WTC11 (cell line): ENCODE results near the gene HPGD. TPM values are rescaled to one million over a fixed set of nuclear protein-coding genes. Genes with fewer than 3 reads are reported as not detected.

Source experiments
- ATAC-seq: fragments of 200-7000 bp; cut with Tn5 transposase; 2 replicates; pipeline ENCODE4 v1.10.0; 2021; ENCODE audit warnings: mild to moderate bottlenecking, moderate library complexity
- CTCF ChIA-PET: fragments of 300-600 bp; sonication (Branson Sonifier 250); formaldehyde crosslinking; loops from one replicate; lab custom pipeline; 2021; ENCODE audit warnings: antibody characterized with exemption; lab: Charles Lee
- POLR2A ChIA-PET: fragments of 350-600 bp; sonication (Branson Sonifier 250); formaldehyde crosslinking; loops from one replicate; lab custom pipeline; 2021; ENCODE audit warnings: antibody characterized with exemption; lab: Charles Lee
- DNase-seq: peaks from one replicate; pipeline ENCODE4 v3.0.0; 2021; ENCODE audit warnings: low spot score
- H3K27ac Mint-ChIP-seq: 2 replicates; pipeline ENCODE4 v1.8.0; 2021; ENCODE audit warnings: mixed read lengths
- H3K27me3 Mint-ChIP-seq: 2 replicates; pipeline ENCODE4 v1.8.0; 2021; ENCODE audit warnings: low read depth, mild to moderate bottlenecking, moderate library complexity, mixed read lengths
- H3K36me3 Mint-ChIP-seq: 2 replicates; pipeline ENCODE4 v1.8.0; 2021; ENCODE audit warnings: mixed read lengths
- H3K4me1 Mint-ChIP-seq: 2 replicates; pipeline ENCODE4 v1.8.0; 2022; ENCODE audit warnings: mixed read lengths
- H3K4me3 Mint-ChIP-seq: 2 replicates; pipeline ENCODE4 v1.8.0; 2021; ENCODE audit warnings: mild to moderate bottlenecking, moderate library complexity, mixed read lengths
- H3K9me3 Mint-ChIP-seq: 2 replicates; pipeline ENCODE4 v1.8.0; 2021; ENCODE audit warnings: mixed read lengths
- ATF1 ChIP-seq: sonication (generic); formaldehyde crosslinking; IDR thresholded peaks from 2 replicates; pipeline ENCODE4 v1.8.1; 2023; ENCODE audit warnings: mild to moderate bottlenecking, moderate library complexity, missing genetic modification reagents
- ATF3 ChIP-seq: sonication (generic); formaldehyde crosslinking; conservative IDR thresholded peaks from 2 replicates; pipeline ENCODE4 v1.8.1; 2022; ENCODE audit warnings: mild to moderate bottlenecking, missing genetic modification reagents
- ATF6 ChIP-seq: sonication (generic); formaldehyde crosslinking; IDR thresholded peaks from 2 replicates; pipeline ENCODE4 v1.8.1; 2023; ENCODE audit warnings: mild to moderate bottlenecking, missing genetic modification reagents
- CTCF ChIP-seq: fragments of 200-600 bp; IDR thresholded peaks from 2 replicates; pipeline ENCODE4 v1.8.0; 2022; ENCODE audit warnings: antibody characterized with exemption
- ESRRA ChIP-seq: sonication (generic); formaldehyde crosslinking; IDR thresholded peaks from 2 replicates; pipeline ENCODE4 v1.8.1; 2022; ENCODE audit warnings: mild to moderate bottlenecking, missing genetic modification reagents, borderline replicate concordance
- MAX ChIP-seq: sonication (generic); formaldehyde crosslinking; IDR thresholded peaks from 2 replicates; pipeline ENCODE4 v1.8.0; 2022; ENCODE audit warnings: mild to moderate bottlenecking, missing genetic modification reagents
- NFYB ChIP-seq: sonication (generic); formaldehyde crosslinking; conservative IDR thresholded peaks from 2 replicates; pipeline ENCODE4 v1.8.0; 2022; ENCODE audit warnings: low read depth, missing genetic modification reagents
- RORB ChIP-seq: fragments of 250-450 bp; sonication (Bioruptor Pico); IDR thresholded peaks from 2 replicates; pipeline ENCODE4 v1.9.0; 2021; ENCODE audit warnings: mild to moderate bottlenecking
- SOX15 ChIP-seq: fragments of 250-450 bp; sonication (Bioruptor Pico); IDR thresholded peaks from 2 replicates; pipeline ENCODE4 v1.9.0; 2021; ENCODE audit warnings: mild to moderate bottlenecking
- ZBTB21 ChIP-seq: sonication (generic); formaldehyde crosslinking; IDR thresholded peaks from 2 replicates; pipeline ENCODE4 v1.8.1; 2023; ENCODE audit warnings: mild to moderate bottlenecking, missing genetic modification reagents, borderline replicate concordance
- ZNF416 ChIP-seq: fragments of 250-450 bp; sonication (Bioruptor Pico); IDR thresholded peaks from 2 replicates; pipeline ENCODE4 v1.9.0; 2021; ENCODE audit warnings: mild to moderate bottlenecking, inconsistent platforms
- ZSCAN18 ChIP-seq: fragments of 250-450 bp; sonication (Bioruptor Pico); IDR thresholded peaks from 2 replicates; pipeline ENCODE4 v2.1.2; 2022; ENCODE audit warnings: mild to moderate bottlenecking, moderate library complexity
- total RNA-seq: library from RNA; stranded (reverse); gene quantifications from 3 replicates; pipeline ENCODE4 v1.2.3, GENCODE V29; 2021
- TF ChIP-seq, protein P1 (sequence below): sonication (generic); formaldehyde crosslinking; IDR thresholded peaks from 2 replicates; pipeline ENCODE4 v1.8.1; 2023; ENCODE audit warnings: mild to moderate bottlenecking, missing genetic modification reagents, borderline replicate concordance
- TF ChIP-seq, protein P2 (sequence below): sonication (generic); formaldehyde crosslinking; IDR thresholded peaks from 2 replicates; pipeline ENCODE4 v1.8.1; 2023; ENCODE audit warnings: mild to moderate bottlenecking, missing genetic modification reagents, moderate library complexity
- TF ChIP-seq, protein P3 (sequence below): sonication (generic); formaldehyde crosslinking; IDR thresholded peaks from 2 replicates; pipeline ENCODE4 v1.8.1; 2023; ENCODE audit warnings: mild to moderate bottlenecking, missing genetic modification reagents

HPGD gene
- total RNA-seq, 1 experiment from 2014 or later: 3.6 TPM

DNA sequence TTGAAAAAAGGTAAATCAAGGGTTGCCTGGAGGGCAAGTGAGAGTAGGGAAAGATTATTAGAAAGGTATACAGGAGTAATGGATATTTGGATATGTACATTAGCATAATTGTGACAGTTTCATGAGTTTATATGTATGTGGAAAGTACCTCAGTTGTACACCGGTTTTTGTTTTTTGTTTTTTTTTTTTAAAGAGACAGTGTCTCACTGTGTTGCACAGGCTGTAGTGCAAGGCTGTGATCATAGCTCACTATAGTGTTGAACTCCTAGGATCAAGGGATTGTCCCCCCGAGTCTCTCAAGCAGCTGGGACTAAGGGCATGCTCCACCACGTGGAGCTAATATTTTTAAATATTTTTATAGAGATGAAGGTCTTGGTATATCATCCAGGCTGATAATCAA lies 15.3 kb upstream of the HPGD start:
- POLR2A ChIA-PET: no interaction called here
- H3K9me3 Mint-ChIP-seq: 0 out of 2 replicates have a peak, but pooled peaks cover 3% of the 10 kb centered on the region

GRCh38 chr4:174534461-174534860 lies 12.2 kb upstream of the HPGD start:
- no peak overlapping the region for H3K27ac Mint-ChIP-seq
- no peaks in the 10 kb centered on the region for H3K36me3 Mint-ChIP-seq
- ChIA-PET POLR2A (no interaction called here), CTCF (no interaction called here)
- peaks cover 9% of the 10 kb centered on the region for H3K4me1 Mint-ChIP-seq
- H3K27me3 Mint-ChIP-seq: no peaks in the 10 kb centered on the region; the same call in 1 of the 2 replicates
- ATAC-seq (no peak), DNase-seq (no peak)
- H3K4me3 Mint-ChIP-seq: no peak overlapping the region
- peaks cover 9% of the 10 kb centered on the region for H3K9me3 Mint-ChIP-seq
- TF ChIP-seq ATF1 (no peak), NFYB (CRISPR knock-in tag) (no peak), MAX (CRISPR knock-in tag) (no peak), ZNF416 (no peak), ZBTB21 (CRISPR knock-in tag) (no peak), ZSCAN18 (CRISPR knock-in tag) (no peak), ESRRA (CRISPR knock-in tag) (no peak), ATF6 (CRISPR knock-in tag) (no peak), RORB (CRISPR knock-in tag) (no peak), ATF3 (CRISPR knock-in tag) (no peak), SOX15 (CRISPR knock-in tag) (no peak), CTCF (no peak)
- TF ChIP-seq, protein P1, sequence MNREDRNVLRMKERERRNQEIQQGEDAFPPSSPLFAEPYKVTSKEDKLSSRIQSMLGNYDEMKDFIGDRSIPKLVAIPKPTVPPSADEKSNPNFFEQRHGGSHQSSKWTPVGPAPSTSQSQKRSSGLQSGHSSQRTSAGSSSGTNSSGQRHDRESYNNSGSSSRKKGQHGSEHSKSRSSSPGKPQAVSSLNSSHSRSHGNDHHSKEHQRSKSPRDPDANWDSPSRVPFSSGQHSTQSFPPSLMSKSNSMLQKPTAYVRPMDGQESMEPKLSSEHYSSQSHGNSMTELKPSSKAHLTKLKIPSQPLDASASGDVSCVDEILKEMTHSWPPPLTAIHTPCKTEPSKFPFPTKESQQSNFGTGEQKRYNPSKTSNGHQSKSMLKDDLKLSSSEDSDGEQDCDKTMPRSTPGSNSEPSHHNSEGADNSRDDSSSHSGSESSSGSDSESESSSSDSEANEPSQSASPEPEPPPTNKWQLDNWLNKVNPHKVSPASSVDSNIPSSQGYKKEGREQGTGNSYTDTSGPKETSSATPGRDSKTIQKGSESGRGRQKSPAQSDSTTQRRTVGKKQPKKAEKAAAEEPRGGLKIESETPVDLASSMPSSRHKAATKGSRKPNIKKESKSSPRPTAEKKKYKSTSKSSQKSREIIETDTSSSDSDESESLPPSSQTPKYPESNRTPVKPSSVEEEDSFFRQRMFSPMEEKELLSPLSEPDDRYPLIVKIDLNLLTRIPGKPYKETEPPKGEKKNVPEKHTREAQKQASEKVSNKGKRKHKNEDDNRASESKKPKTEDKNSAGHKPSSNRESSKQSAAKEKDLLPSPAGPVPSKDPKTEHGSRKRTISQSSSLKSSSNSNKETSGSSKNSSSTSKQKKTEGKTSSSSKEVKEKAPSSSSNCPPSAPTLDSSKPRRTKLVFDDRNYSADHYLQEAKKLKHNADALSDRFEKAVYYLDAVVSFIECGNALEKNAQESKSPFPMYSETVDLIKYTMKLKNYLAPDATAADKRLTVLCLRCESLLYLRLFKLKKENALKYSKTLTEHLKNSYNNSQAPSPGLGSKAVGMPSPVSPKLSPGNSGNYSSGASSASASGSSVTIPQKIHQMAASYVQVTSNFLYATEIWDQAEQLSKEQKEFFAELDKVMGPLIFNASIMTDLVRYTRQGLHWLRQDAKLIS (CRISPR knock-in tag): no peak
- TF ChIP-seq, protein P2, sequence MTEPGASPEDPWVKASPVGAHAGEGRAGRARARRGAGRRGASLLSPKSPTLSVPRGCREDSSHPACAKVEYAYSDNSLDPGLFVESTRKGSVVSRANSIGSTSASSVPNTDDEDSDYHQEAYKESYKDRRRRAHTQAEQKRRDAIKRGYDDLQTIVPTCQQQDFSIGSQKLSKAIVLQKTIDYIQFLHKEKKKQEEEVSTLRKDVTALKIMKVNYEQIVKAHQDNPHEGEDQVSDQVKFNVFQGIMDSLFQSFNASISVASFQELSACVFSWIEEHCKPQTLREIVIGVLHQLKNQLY (CRISPR knock-in tag): no peak

More for the DNA sequence above, 15.3 kb upstream of the HPGD start:
- DNase-seq (no peak), ATAC-seq (no peak)
- H3K4me1 Mint-ChIP-seq: no peaks in the 10 kb centered on the region
- no peaks in the 10 kb centered on the region; the same call in 1 of the 2 replicates for H3K27me3 Mint-ChIP-seq
- H3K36me3 Mint-ChIP-seq: no peaks in the 10 kb centered on the region
- CTCF ChIA-PET: no interaction called here
- H3K27ac Mint-ChIP-seq: no peak overlapping the region
- no peak overlapping the region for H3K4me3 Mint-ChIP-seq
- TF ChIP-seq, protein P3, sequence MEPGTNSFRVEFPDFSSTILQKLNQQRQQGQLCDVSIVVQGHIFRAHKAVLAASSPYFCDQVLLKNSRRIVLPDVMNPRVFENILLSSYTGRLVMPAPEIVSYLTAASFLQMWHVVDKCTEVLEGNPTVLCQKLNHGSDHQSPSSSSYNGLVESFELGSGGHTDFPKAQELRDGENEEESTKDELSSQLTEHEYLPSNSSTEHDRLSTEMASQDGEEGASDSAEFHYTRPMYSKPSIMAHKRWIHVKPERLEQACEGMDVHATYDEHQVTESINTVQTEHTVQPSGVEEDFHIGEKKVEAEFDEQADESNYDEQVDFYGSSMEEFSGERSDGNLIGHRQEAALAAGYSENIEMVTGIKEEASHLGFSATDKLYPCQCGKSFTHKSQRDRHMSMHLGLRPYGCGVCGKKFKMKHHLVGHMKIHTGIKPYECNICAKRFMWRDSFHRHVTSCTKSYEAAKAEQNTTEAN (CRISPR knock-in tag): no peak
- TF ChIP-seq ATF6 (CRISPR knock-in tag): no peak
